Measurements from ENCODE around the gene AQP9. TPM values are rescaled to one million over a fixed set of nuclear protein-coding genes. Genes with fewer than 3 reads are reported as not detected.

AQP9 gene
- total and polyA plus RNA-seq, 4 donors, result 0.17 to 5.6 (median 0.30) TPM; not detected in 1

DNA sequence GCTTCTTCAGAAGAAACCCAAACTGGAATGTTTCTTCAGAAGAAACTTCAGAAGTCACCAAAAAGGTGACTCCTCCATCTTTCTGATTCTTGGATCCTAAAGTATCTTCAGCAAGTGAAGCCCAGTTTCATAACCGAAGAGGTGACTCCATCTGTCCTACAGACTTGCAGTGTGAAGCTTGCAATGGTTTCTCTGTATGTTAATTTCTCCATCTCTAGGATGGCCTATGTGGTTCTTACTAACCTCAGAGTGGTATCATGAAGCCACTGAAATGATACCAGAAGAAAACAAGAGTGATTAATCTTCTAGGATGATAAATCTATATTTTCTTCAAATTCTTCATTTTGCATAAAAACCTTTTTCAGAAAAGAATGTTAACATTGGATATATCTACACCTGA is 495 bp upstream of the AQP9 start:
- Histone ChIP-seq H3K27ac (ENCODE audit: low read depth, low read length) (no peak overlapping the region), H3K4me3 (ENCODE audit: low read depth, low read length) (no peak overlapping the region), H3K4me1 (ENCODE audit: control insufficient read depth, insufficient read depth, low read length) (no peaks in the 10 kb centered on the region), H3K9me3 (ENCODE audit: control insufficient read depth, insufficient read depth, low read length) (no peaks in the 10 kb centered on the region), H3K27me3 (ENCODE audit: control insufficient read depth, insufficient read depth, low read length) (no peaks in the 10 kb centered on the region), H3K36me3 (ENCODE audit: control insufficient read depth, insufficient read depth, low read length) (no peaks in the 10 kb centered on the region)
- no peak for DNase-seq (ENCODE audit: low read depth in 4 of 6, low spot score in 6 of 6)
- WGBS (ENCODE audit: insufficient coverage), result no CpG with 5 or more reads among the region's 1 CpG

DNA sequence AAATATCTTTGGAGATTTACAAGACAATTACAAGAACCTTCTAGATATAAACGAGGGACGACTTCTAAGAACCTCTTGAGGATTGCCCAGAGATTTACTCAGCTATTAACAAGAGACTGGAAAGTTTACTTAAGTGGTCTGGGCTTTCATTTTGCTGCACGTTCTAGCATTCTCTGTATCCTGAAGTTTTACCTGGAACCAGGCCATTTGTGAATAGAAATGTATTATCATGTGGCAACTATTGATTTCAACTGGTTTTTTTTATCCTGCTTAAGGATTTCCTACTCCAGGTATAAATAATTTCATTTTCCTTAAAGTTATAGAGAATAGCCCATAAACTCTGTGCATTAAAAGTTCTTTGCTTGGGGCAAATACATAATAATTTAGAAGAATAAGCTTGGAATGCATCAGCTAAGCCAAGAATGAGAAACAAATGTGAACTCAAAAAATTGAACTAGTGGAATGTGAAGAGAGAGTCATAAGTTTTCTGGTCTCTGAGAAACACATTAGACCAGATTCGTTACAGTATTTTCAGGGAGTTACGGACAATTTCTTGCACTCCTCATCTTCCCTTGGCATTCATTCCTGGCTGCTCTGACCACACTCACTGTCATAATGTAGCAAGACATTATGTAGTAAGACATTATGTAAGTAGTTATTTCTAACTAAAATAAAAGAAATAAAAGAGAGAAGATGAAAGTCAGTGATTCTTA is 1.3 kb downstream of the AQP9 start:
- Histone ChIP-seq H3K4me3 (ENCODE audit: low read depth, low read length) (no peak overlapping the region), H3K4me1 (ENCODE audit: control insufficient read depth, insufficient read depth, low read length) (no peaks in the 10 kb centered on the region), H3K27ac (ENCODE audit: low read depth, low read length) (no peak overlapping the region), H3K36me3 (ENCODE audit: control insufficient read depth, insufficient read depth, low read length) (no peaks in the 10 kb centered on the region), H3K27me3 (ENCODE audit: control insufficient read depth, insufficient read depth, low read length) (no peaks in the 10 kb centered on the region), H3K9me3 (ENCODE audit: control insufficient read depth, insufficient read depth, low read length) (no peaks in the 10 kb centered on the region)
- 90% methylated on average over 2 of the region's 5 CpGs for WGBS (ENCODE audit: insufficient coverage)
- no peak for DNase-seq (ENCODE audit: low read depth in 4 of 6, low spot score in 6 of 6)

DNA sequence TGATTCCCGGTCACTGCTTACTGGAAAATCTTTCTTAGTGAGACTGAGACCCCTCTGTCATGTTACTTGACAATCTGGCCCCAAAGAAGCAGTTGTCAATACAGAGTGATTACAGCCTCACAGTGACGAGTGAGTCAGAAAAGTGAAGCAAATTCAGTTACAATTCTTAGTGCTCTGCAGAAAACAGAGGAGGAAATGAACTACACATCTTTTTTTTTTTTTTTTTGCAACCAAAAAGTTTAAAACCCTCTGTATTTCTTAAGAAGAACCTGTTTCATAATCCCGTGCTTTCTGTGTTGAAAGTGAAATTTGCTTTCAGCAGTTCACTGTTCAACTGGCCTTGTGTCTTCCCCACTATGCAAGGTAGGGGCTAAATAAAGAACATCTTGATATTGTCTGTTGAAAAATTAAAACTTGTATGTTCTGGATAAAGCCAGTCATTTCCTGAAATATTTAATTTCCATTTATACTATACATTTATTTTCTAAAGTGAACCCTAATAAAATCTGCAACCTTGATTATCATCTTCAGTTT is 1.9 kb downstream of the AQP9 start:
- Histone ChIP-seq H3K27me3 (ENCODE audit: control insufficient read depth, insufficient read depth, low read length) (no peaks in the 10 kb centered on the region), H3K36me3 (ENCODE audit: control insufficient read depth, insufficient read depth, low read length) (no peaks in the 10 kb centered on the region), H3K27ac (ENCODE audit: low read depth, low read length) (no peak overlapping the region), H3K9me3 (ENCODE audit: control insufficient read depth, insufficient read depth, low read length) (no peaks in the 10 kb centered on the region), H3K4me1 (ENCODE audit: control insufficient read depth, insufficient read depth, low read length) (no peaks in the 10 kb centered on the region), H3K4me3 (ENCODE audit: low read depth, low read length) (no peak overlapping the region)
- WGBS (ENCODE audit: insufficient coverage), result no CpG with 5 or more reads among the region's 3 CpGs
- no peak for DNase-seq (ENCODE audit: low read depth in 4 of 6, low spot score in 6 of 6)

DNA sequence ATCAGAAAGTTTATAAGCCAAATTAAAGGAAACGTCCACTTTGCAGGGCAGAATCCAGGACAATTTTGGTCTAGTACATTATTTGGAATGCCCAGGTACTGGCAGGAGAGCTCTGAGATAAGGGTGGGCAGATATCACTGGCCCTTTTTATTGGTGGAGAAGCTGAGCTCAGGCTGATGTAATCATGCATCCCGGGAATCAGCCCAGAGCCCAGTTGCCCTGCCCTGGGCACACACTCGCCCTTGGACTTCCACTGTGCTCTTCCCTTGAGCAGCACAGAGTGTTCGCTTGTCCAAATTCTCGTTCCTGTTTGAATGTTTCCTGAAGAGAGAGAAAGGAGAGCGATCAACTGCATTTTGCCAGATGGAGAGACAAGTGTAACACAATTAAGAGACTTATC is 3.7 kb downstream of the AQP9 start:
- Histone ChIP-seq H3K4me1 (ENCODE audit: control insufficient read depth, insufficient read depth, low read length) (no peaks in the 10 kb centered on the region), H3K9me3 (ENCODE audit: control insufficient read depth, insufficient read depth, low read length) (no peaks in the 10 kb centered on the region), H3K4me3 (ENCODE audit: low read depth, low read length) (no peak overlapping the region), H3K27me3 (ENCODE audit: control insufficient read depth, insufficient read depth, low read length) (no peaks in the 10 kb centered on the region), H3K36me3 (ENCODE audit: control insufficient read depth, insufficient read depth, low read length) (no peaks in the 10 kb centered on the region), H3K27ac (ENCODE audit: low read depth, low read length) (no peak overlapping the region)
- WGBS (ENCODE audit: insufficient coverage), result 93% methylated on average over 3 of the region's 6 CpGs
- no peak for DNase-seq (ENCODE audit: low read depth in 4 of 6, low spot score in 6 of 6)

DNA sequence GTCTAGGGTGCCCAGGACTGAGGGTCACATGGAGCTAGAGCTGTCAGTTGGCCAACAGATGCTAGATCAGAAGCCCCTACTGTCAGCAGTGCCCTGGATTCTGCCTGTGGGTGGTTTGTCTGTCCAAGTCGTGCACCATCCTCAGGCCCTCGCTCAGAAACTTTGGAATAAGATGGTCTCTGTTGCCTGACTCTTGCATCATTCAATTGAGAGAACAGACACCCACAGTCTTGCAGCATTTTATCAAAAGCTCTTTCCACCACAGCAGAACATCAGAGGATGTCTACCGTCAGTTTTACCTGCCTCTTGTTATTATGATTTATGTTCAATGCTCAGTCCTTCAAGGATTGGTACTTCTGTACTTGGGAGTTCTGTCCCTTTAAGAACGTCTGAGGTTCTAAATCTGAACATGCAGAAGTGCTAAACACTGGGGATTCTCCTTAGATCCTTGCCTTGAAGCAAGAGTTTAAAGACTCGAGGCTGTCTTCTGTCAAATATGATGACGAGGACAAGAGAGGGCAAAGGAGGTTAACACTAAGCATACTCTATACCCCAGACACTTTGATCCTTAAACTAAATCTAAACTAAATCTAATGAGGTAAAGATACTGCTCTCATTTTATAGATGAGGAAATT is 4.8 kb downstream of the AQP9 start:
- no peak overlapping the region for H3K27ac ChIP-seq (ENCODE audit: low read depth, low read length)
- no peak overlapping the region for H3K4me3 ChIP-seq (ENCODE audit: low read depth, low read length)
- H3K9me3 ChIP-seq (ENCODE audit: control insufficient read depth, insufficient read depth, low read length), result no peaks in the 10 kb centered on the region
- no peaks in the 10 kb centered on the region for H3K4me1 ChIP-seq (ENCODE audit: control insufficient read depth, insufficient read depth, low read length)
- no peak for DNase-seq (ENCODE audit: low read depth in 4 of 6, low spot score in 6 of 6)
- WGBS (ENCODE audit: insufficient coverage), result 88% methylated on average over 3 of the region's 6 CpGs
- H3K27me3 ChIP-seq (ENCODE audit: control insufficient read depth, insufficient read depth, low read length), result no peaks in the 10 kb centered on the region
- no peaks in the 10 kb centered on the region for H3K36me3 ChIP-seq (ENCODE audit: control insufficient read depth, insufficient read depth, low read length)

DNA sequence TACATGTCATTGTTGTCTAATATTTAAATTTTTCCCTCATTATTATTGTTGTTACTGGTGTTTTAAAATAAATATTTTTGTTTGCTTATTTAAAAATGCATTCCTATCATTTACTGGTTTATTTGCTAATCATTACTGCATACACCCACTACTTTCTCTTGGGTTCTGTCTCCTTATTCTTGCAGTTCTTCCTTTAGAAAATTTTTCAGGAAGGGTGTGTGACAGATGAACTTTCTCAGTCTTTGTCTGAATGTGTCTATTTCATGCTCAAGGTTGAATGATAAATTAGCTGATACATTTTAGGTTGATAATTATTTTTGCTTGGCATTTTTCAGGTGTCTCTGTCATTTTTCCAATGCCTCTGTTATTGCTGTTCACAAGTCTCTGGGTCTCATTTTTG is 7.4 kb downstream of the AQP9 start:
- no peaks in the 10 kb centered on the region for H3K36me3 ChIP-seq (ENCODE audit: control insufficient read depth, insufficient read depth, low read length)
- no peaks in the 10 kb centered on the region for H3K27me3 ChIP-seq (ENCODE audit: control insufficient read depth, insufficient read depth, low read length)
- no peak for DNase-seq (ENCODE audit: low read depth in 4 of 6, low spot score in 6 of 6)
- no peak overlapping the region for H3K4me3 ChIP-seq (ENCODE audit: low read depth, low read length)
- H3K4me1 ChIP-seq (ENCODE audit: control insufficient read depth, insufficient read depth, low read length), result no peaks in the 10 kb centered on the region
- H3K27ac ChIP-seq (ENCODE audit: low read depth, low read length), result no peak overlapping the region
- H3K9me3 ChIP-seq (ENCODE audit: control insufficient read depth, insufficient read depth, low read length), result no peaks in the 10 kb centered on the region

DNA sequence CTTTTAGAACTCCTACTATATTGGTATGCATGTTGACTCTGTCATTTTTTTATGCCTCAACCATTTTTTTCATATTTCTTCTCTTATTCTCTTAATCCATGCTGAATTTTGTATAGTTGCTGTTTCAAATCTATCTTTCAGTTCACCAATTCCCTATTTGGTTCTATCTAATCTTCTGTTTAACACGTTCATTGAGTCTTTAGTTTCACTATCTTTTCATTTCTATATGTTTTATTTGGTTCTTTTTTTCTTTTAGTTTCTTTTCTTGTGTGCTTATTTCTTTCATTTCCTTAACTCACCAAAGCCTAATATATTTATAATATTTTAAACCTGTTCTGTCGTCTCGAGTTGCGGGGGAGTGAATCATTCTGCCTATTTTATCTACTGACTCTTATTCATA is 8.0 kb downstream of the AQP9 start:
- H3K4me3 ChIP-seq (ENCODE audit: low read depth, low read length), result no peak overlapping the region
- no peaks in the 10 kb centered on the region for H3K9me3 ChIP-seq (ENCODE audit: control insufficient read depth, insufficient read depth, low read length)
- no CpG with 5 or more reads among the region's 4 CpGs for WGBS (ENCODE audit: insufficient coverage)
- no peaks in the 10 kb centered on the region for H3K36me3 ChIP-seq (ENCODE audit: control insufficient read depth, insufficient read depth, low read length)
- H3K27ac ChIP-seq (ENCODE audit: low read depth, low read length), result no peak overlapping the region
- DNase-seq (ENCODE audit: low read depth in 4 of 6, low spot score in 6 of 6), result no peak
- no peaks in the 10 kb centered on the region for H3K4me1 ChIP-seq (ENCODE audit: control insufficient read depth, insufficient read depth, low read length)
- no peaks in the 10 kb centered on the region for H3K27me3 ChIP-seq (ENCODE audit: control insufficient read depth, insufficient read depth, low read length)

DNA sequence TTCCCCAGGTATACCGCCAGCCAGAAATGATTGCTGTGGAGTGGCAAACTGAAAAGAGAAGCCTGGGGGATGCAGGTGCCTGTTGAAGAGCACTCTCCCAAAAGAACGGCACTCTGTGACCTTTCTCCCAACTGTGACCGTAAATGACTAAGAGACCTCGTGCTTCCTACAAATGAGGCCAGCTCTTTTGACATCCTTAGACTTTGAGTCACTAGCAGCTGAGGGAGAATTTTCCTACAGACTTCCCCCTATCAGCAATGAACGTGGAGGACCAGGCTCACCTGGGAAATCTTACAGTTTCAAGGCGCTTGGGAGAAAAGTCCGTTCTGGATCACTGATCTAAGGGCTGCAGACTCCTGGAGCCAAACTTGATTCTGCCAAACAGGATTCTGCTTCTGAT is 8.6 kb downstream of the AQP9 start:
- no peak for DNase-seq (ENCODE audit: low read depth in 4 of 6, low spot score in 6 of 6)
- H3K36me3 ChIP-seq (ENCODE audit: control insufficient read depth, insufficient read depth, low read length), result no peaks in the 10 kb centered on the region
- no peak overlapping the region for H3K27ac ChIP-seq (ENCODE audit: low read depth, low read length)
- no peaks in the 10 kb centered on the region for H3K27me3 ChIP-seq (ENCODE audit: control insufficient read depth, insufficient read depth, low read length)
- 73% methylated on average over 4 of the region's 7 CpGs for WGBS (ENCODE audit: insufficient coverage)
- no peaks in the 10 kb centered on the region for H3K4me1 ChIP-seq (ENCODE audit: control insufficient read depth, insufficient read depth, low read length)
- H3K4me3 ChIP-seq (ENCODE audit: low read depth, low read length), result no peak overlapping the region
- no peaks in the 10 kb centered on the region for H3K9me3 ChIP-seq (ENCODE audit: control insufficient read depth, insufficient read depth, low read length)

DNA sequence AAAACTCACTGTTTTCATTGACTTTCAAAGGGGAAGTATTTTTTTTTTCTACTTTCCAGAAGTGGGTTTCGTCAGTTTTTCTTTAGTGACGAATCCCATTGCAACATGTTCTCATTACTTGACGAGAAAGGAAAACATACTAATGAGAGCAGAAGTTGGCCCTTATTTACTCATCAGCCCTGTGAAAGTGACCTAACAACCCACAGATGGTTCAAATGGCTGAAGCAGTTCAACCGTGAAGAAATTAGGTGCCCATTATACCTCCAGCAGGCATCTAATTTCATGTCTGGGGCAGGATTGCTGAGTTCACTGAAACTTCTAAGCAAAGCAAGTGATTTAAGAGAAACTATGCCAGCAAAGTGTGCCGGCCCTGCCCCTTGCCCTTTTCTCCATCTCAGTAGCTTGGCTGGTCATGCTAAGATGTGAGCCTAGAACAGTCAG is 9.0 kb downstream of the AQP9 start:
- H3K4me3 ChIP-seq (ENCODE audit: low read depth, low read length), result no peak overlapping the region
- no peaks in the 10 kb centered on the region for H3K4me1 ChIP-seq (ENCODE audit: control insufficient read depth, insufficient read depth, low read length)
- DNase-seq (ENCODE audit: low read depth in 4 of 6, low spot score in 6 of 6), result no peak
- no peaks in the 10 kb centered on the region for H3K36me3 ChIP-seq (ENCODE audit: control insufficient read depth, insufficient read depth, low read length)
- H3K27me3 ChIP-seq (ENCODE audit: control insufficient read depth, insufficient read depth, low read length), result no peaks in the 10 kb centered on the region
- H3K9me3 ChIP-seq (ENCODE audit: control insufficient read depth, insufficient read depth, low read length), result no peaks in the 10 kb centered on the region
- WGBS (ENCODE audit: insufficient coverage), result 69% methylated on average over 3 of the region's 5 CpGs
- no peak overlapping the region for H3K27ac ChIP-seq (ENCODE audit: low read depth, low read length)

DNA sequence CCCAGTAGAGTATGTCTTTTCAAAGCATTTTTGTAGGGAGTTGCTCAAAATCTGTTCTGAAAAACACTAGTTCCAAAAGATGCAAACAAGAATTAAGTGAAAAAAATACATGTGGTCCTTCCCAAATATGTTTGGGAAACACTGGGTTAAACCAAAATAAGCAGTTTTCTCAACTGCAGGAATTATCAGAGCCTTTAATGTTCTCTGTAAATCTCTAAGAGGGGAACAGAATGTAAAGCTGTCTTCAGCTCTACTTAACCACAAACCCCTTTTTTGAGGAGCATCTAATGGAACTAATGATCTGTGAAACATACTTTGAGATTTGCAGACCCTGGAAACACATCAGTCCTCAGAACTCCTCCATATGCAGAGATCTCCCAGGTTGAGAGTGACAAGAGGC is 9.9 kb downstream of the AQP9 start:
- DNase-seq (ENCODE audit: low read depth in 4 of 6, low spot score in 6 of 6), result no peak
- Histone ChIP-seq H3K4me3 (ENCODE audit: low read depth, low read length) (no peak overlapping the region), H3K27me3 (ENCODE audit: control insufficient read depth, insufficient read depth, low read length) (no peaks in the 10 kb centered on the region), H3K4me1 (ENCODE audit: control insufficient read depth, insufficient read depth, low read length) (no peaks in the 10 kb centered on the region), H3K27ac (ENCODE audit: low read depth, low read length) (no peak overlapping the region), H3K36me3 (ENCODE audit: control insufficient read depth, insufficient read depth, low read length) (no peaks in the 10 kb centered on the region), H3K9me3 (ENCODE audit: control insufficient read depth, insufficient read depth, low read length) (no peaks in the 10 kb centered on the region)

Measured in spinal cord (tissue), 10 donors.